ENCODE measurements around the gene GMPR.

Gene GMPR

GRCh38 chr6:16334671-16335070 is 96.3 kb downstream of the GMPR start:
- no peak for DNase-seq

DNA sequence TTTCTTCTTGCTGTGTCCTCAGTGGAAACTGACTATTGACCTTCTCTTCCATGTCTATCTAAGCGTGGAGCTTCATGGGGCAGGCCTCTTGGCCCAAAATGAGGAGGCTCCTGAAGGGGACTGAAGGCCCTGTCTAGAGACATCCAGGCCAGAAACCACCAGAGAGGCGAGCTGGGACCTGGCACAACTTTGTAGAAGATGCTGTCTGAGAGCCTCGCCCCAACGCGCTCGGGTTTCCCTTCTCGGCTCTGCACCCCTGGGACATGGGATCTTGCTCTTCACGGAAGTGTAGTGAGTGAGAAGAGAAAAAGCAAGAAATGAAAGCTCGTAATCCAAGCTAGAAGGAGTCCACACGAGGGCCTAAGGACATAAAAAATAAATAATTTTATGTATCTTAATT is 96.8 kb downstream of the GMPR start:
- no peak for DNase-seq

GRCh38 chr6:16336056-16336818 is 97.8 kb downstream of the GMPR start:
- no peak for DNase-seq

GRCh38 chr6:16336911-16337294 is 98.5 kb downstream of the GMPR start:
- DNase-seq = no peak

DNA sequence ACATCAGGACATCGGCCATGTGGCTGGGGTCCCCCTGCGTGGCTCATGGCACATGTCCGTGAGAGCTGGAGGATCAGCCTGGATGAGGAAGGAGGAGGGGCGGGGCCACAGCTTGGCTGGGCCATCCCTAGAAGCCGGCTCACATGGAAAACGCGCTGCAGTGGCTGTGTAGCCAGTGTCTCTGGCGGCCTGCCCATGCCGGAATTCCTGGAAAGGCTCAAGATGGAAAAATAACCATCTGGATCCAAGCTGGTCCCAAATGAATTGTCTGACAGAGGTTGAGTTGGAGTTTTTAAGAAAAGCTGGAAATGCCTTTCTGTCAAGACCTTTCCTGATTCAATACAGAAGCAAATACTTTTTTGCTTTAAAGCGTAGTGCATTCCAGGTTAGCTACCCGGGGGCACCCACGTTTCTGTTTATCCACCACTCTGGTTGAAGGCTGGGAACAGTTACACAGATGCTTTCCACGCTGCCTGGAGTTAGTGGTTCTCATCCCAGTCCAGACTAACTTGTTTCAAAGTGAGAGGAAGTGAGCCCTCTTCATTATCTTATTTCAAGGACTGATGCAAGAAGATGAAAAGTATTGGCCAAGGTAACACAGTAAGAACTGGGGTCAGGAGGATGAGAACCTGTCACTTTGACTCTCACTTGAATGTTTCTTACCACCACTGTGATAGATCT is 99.0 kb downstream of the GMPR start:
- no peak for DNase-seq

DNA sequence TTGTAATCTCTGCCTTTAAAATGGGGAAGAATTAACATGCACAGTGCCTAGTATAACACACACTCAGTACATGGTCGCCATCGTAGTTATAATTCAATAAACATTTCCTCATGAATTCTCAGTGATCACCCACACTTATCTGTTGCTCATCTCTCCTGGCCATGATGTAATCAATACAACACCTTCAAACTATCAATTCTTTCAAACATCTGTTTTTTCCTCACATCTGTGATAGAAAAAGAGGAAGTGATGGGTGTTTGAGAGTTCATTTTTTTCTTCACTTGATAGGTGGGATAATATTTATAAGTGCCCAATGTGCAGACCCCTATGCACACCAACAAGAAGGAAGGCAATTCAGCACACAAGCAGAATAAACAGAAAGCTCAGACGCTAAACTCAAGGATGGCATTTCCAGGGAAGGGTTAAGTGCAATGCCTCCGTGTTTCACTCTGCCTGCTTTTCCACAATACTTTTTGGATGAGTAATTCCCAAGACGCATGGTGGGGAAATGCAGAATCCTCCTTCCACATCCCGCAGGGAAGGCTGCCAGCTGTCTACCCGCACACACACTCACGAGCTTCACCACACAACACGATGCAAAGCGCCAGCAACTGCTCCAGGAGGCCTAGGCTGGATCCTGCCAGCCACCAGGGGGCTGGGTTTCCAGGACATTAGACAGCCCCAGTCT is 100.3 kb downstream of the GMPR start:
- DNase-seq = no peak

DNA sequence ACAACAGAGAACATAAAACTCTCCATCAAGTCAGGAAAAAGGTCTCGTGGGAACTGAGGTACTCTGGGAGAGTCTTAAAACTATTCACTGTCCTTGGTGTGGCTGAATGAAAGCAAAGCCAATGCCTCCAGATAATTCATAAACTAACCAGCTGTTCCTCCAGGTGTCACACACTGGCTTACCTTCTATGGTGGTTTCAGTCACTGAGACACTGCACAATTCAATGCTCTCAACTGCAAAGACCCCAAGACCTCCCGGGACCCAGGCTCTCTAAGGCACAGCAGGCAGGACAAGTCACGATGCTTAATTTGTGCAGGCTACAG is 100.8 kb downstream of the GMPR start:
- DNase-seq = no peak

- no peak for DNase-seq
Measured at GRCh38 chr6:16343593-16343992, 105.2 kb downstream of the GMPR start.

- no peak for DNase-seq
Measured at GRCh38 chr6:16344756-16345155, 106.4 kb downstream of the GMPR start.
